Glutamatergic neuron (in vitro differentiated cells): ENCODE data around the gene FAM50A. TPM values are rescaled to one million over a fixed set of nuclear protein-coding genes. Genes with fewer than 3 reads are reported as not detected.
A peak's percentile ranks its signal among the peaks of the same experiment; 100 is the strongest.
"Not testable (repeated sequence)": the region's sequence is repeated elsewhere in the genome, so short reads cannot be mapped to it uniquely, and the experiment has no call there.

Experiments used
- DNase-seq: peaks from one replicate; pipeline ENCODE4 v3.0.0; 2022
- H3K27ac Mint-ChIP-seq: one replicate; pipeline ENCODE4 v1.8.0; 2020; ENCODE audit warnings: mild to moderate bottlenecking, mixed read lengths, inconsistent platforms; ENCODE audit not compliant: unreplicated experiment
- H3K27me3 Mint-ChIP-seq: one replicate; pipeline ENCODE4 v1.8.0; 2020; ENCODE audit warnings: mild to moderate bottlenecking, moderate library complexity, mixed read lengths, inconsistent platforms; ENCODE audit not compliant: unreplicated experiment
- H3K36me3 Mint-ChIP-seq: one replicate; pipeline ENCODE4 v1.8.0; 2020; ENCODE audit warnings: mild to moderate bottlenecking, mixed read lengths, inconsistent platforms; ENCODE audit not compliant: unreplicated experiment
- H3K4me1 Mint-ChIP-seq: one replicate; pipeline ENCODE4 v1.8.0; 2020; ENCODE audit warnings: mild to moderate bottlenecking, low read depth, mixed read lengths, inconsistent platforms; ENCODE audit not compliant: unreplicated experiment
- H3K4me3 Mint-ChIP-seq: one replicate; pipeline ENCODE4 v1.8.0; 2020; ENCODE audit warnings: mild to moderate bottlenecking, mixed read lengths, inconsistent platforms; ENCODE audit not compliant: unreplicated experiment
- H3K9me3 Mint-ChIP-seq: one replicate; pipeline ENCODE4 v1.8.0; 2020; ENCODE audit warnings: mild to moderate bottlenecking, moderate library complexity, mixed read lengths, inconsistent platforms; ENCODE audit not compliant: unreplicated experiment
- total RNA-seq: library from RNA; stranded (reverse); fragmentation: NEBNext Ultra II Directional; extraction: Animal tissue kit (Norgen Biotek cat#: 25700); gene quantifications from one replicate; pipeline ENCODE4 v1.2.1, GENCODE V29; 2021; ENCODE audit not compliant: unreplicated experiment
- TF ChIP-seq, protein P1 (sequence below): fragments of 200-600 bp; sonication (generic); IDR thresholded peaks from one replicate; pipeline ENCODE4 v1.5.0; 2021; ENCODE audit not compliant: partially characterized antibody, unreplicated experiment

The FAM50A gene
- total RNA-seq, 1 donor from 2014 or later, result 125 TPM

DNA sequence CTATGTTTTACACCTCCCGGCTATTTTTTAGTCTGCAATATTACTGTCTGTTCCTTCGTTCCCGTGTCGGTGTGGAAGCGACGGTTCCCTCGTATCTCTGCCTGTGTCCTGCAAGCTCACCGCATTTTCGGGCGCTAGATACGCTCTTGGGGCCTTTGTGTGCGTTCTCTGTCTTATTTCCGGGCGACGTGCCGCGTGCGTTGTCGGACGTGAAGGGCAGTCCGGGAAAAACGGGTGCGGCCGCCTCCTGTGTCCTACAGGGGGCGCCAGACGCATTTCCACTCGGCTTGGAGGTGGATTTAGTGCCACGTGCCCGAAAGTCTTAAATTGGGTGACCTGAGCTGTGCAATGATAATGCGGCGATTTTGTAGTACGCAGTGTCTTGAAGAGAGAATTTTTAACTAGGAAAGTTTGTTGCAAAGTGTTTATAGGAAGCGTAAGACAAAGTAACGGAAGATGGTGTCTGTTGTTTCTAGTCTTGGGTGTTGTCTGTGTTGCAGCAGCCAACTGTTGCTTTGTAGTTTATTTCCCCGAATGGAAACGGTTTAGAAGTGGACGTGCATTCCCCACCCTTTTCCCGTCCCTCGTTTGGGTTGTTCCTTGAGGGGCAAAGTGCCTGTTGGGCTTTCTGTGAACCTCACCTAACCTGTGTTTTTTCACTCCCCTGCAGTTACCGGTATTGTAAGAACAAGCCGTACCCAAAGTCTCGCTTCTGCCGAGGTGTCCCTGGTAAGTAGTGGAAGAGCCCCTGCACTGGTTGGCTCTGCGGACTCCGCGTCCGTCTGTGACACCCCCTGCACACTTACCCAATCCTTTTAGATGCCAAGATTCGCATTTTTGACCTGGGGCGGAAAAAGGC lies 45.0 kb upstream of the FAM50A start:
- Mint-ChIP-seq H3K4me3 (peak overlapping the region; percentile 99), H3K36me3 (peaks cover 5% of the 10 kb centered on the region), H3K9me3 (peaks cover 14% of the 10 kb centered on the region), H3K27me3 (peaks cover 11% of the 10 kb centered on the region), H3K4me1 (peaks cover 3% of the 10 kb centered on the region), H3K27ac (peak overlapping the region; percentile 99)
- TF ChIP-seq, protein P1, sequence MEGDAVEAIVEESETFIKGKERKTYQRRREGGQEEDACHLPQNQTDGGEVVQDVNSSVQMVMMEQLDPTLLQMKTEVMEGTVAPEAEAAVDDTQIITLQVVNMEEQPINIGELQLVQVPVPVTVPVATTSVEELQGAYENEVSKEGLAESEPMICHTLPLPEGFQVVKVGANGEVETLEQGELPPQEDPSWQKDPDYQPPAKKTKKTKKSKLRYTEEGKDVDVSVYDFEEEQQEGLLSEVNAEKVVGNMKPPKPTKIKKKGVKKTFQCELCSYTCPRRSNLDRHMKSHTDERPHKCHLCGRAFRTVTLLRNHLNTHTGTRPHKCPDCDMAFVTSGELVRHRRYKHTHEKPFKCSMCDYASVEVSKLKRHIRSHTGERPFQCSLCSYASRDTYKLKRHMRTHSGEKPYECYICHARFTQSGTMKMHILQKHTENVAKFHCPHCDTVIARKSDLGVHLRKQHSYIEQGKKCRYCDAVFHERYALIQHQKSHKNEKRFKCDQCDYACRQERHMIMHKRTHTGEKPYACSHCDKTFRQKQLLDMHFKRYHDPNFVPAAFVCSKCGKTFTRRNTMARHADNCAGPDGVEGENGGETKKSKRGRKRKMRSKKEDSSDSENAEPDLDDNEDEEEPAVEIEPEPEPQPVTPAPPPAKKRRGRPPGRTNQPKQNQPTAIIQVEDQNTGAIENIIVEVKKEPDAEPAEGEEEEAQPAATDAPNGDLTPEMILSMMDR, result peak; percentile 80
- peak; percentile 83 for DNase-seq

DNA sequence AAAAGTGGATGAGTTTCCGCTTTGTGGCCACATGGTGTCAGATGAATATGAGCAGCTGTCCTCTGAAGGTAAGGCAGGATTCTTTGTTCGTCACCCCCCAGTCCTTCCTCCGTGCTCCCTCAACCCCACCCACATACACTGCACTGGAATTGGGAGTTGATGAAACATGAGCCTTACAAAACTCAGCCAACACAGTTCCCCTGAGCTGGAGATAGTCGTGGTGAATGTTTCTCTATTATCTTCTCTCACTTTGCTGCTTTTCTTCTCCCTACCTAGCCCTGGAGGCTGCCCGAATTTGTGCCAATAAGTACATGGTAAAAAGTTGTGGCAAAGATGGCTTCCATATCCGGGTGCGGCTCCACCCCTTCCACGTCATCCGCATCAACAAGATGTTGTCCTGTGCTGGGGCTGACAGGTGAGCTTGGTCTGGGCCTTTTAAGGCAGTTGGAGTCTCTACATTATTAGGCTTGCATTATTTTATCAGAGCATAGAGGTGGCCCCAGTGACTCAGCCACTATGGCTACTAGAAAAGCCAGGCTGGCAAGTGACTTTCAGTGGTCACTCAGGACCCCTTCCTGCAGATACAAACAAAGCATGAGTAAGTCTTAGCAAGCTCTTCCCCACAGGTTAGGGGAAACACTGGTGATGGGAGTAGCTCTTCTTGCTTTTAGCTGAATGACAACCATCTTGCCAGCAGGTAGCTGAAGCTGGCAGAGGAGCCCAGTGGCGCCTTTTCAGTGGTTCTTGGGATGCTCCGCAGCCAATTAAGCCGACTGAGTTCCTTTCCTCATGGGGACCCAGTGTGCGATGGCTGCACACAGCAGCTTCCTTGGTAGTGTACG lies 44.2 kb upstream of the FAM50A start:
- Mint-ChIP-seq H3K27me3 (peaks cover 11% of the 10 kb centered on the region), H3K36me3 (peaks cover 5% of the 10 kb centered on the region), H3K4me3 (peak overlapping the region; percentile 99), H3K9me3 (peaks cover 14% of the 10 kb centered on the region), H3K27ac (peak overlapping the region; percentile 99), H3K4me1 (peaks cover 3% of the 10 kb centered on the region)
- DNase-seq, result no peak
- TF ChIP-seq, protein P1, result no peak

DNA sequence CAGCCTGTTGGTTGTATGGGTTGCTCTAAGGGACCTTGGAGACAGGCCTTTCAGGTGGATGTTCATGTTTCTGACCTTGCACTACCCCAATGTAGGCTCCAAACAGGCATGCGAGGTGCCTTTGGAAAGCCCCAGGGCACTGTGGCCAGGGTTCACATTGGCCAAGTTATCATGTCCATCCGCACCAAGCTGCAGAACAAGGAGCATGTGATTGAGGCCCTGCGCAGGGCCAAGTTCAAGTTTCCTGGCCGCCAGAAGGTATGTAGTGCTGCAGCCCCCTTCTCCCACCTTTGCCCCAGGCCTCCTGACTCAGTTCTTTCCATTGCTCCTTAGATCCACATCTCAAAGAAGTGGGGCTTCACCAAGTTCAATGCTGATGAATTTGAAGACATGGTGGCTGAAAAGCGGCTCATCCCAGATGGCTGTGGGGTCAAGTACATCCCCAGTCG lies 43.5 kb upstream of the FAM50A start:
- H3K9me3 Mint-ChIP-seq, result peaks cover 14% of the 10 kb centered on the region
- peaks cover 11% of the 10 kb centered on the region for H3K27me3 Mint-ChIP-seq
- not testable (repeated sequence) for DNase-seq, H3K4me1 Mint-ChIP-seq, H3K27ac Mint-ChIP-seq, H3K4me3 Mint-ChIP-seq, H3K36me3 Mint-ChIP-seq

DNA sequence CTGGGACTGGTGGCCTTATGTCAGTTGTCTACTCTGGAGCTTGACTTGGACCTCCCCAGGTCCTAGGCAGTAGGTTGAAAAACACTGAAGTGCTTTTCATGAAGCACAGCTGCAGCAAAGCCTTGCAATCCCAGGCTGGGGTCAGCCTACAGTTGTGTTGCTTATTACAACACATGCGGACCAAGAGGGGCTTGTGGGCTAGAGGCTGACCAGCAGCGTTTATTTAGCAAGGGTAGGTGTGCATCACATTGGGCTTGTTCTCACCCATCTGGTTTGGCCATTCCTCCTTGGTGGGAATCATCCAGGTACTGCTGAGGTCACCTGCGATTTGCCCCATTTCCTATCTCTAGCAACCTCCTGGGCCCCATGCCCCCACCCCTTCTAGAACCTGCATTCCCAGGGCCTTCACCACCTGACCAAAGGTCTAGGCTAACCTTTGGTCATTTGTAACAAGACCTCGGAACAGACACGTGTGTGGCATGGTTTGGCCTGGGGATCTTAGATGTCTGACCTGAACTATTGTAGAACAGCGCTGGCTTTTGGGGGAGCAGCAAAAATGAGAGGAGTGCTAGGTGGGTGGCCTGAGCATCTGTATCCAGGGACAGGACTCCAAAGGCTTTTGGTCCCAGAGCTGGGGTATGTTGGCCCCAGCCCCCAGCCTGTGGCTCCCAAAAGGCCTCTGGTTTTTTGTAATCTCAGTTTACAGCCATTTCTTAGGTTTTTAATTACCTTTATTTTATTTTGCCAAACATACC lies 42.7 kb upstream of the FAM50A start:
- Mint-ChIP-seq H3K27me3 (peaks cover 11% of the 10 kb centered on the region), H3K4me3 (peak overlapping the region; percentile 34), H3K4me1 (peaks cover 3% of the 10 kb centered on the region), H3K27ac (peak overlapping the region; percentile 38), H3K36me3 (peaks cover 5% of the 10 kb centered on the region), H3K9me3 (peaks cover 14% of the 10 kb centered on the region)
- TF ChIP-seq, protein P1, result no peak
- DNase-seq, result no peak
